Common myeloid progenitor, CD34-positive (primary cell): ENCODE results near the gene PDIA6.

Experiments used
- CTCF ChIA-PET: fragments of 350-600 bp; sonication (Branson Sonifier 250); formaldehyde crosslinking; loops from one replicate; lab custom pipeline; 2021; ENCODE audit warnings: antibody characterized with exemption; lab: Charles Lee
- POLR2A ChIA-PET: fragments of 350-600 bp; sonication (Branson Sonifier 250); formaldehyde crosslinking; loops from one replicate; lab custom pipeline; 2021; ENCODE audit warnings: antibody characterized with exemption; lab: Charles Lee
- DNase-seq, 3 donors: peaks; one replicate each; pipeline versions ENCODE4 v3.0.0 to v3.0.0-alpha.2; 2013
- H3K27ac ChIP-seq, 2 experiments: 1 replicate in 1 of 2; 2 replicates in 1 of 2; pipeline ENCODE4 v1.7.0; 2013; ENCODE audit warnings: inconsistent platforms in 2 of 2, low read length in 2 of 2, mild to moderate bottlenecking in 2 of 2, low read depth in 1 of 2, moderate library complexity in 1 of 2; ENCODE audit not compliant: severe bottlenecking in 2 of 2, insufficient read depth in 1 of 2, poor library complexity in 1 of 2
- H3K27me3 ChIP-seq, 5 experiments: replicated peaks in 2 of 5; 1 replicate in 3 of 5; 2 replicates in 2 of 5; pipeline versions ENCODE4 v1.6.1 to v1.7.0; 2013; ENCODE audit warnings: low read length in 4 of 5, mild to moderate bottlenecking in 2 of 5, moderate library complexity in 2 of 5, inconsistent platforms in 1 of 5; ENCODE audit not compliant: insufficient read depth in 5 of 5, control insufficient read depth in 4 of 5
- H3K36me3 ChIP-seq, 4 experiments: 1 replicate in 2 of 4; 2 replicates in 2 of 4; pipeline versions ENCODE4 v1.6.1 to v1.7.0; 2013; ENCODE audit warnings: low read length in 3 of 4, control low read depth in 1 of 4, mild to moderate bottlenecking in 1 of 4; ENCODE audit not compliant: control insufficient read depth in 4 of 4, insufficient read depth in 4 of 4
- H3K4me1 ChIP-seq, 4 experiments: 1 replicate in 3 of 4; 2 replicates in 1 of 4; pipeline versions ENCODE4 v1.6.1 to v1.7.1; 2013; ENCODE audit warnings: low read length in 3 of 4, mild to moderate bottlenecking in 3 of 4, control low read depth in 1 of 4, inconsistent platforms in 1 of 4, moderate library complexity in 1 of 4; ENCODE audit not compliant: control insufficient read depth in 4 of 4, insufficient read depth in 4 of 4; ENCODE audit errors: control extremely low read depth in 1 of 4
- H3K4me3 ChIP-seq, 7 experiments: 1 replicate in 4 of 7; 2 replicates in 3 of 7; pipeline versions ENCODE4 v1.5.1 to v1.7.0; 2013; ENCODE audit warnings: mild to moderate bottlenecking in 7 of 7, low read length in 6 of 7, moderate library complexity in 6 of 7, inconsistent platforms in 2 of 7, low read depth in 2 of 7, control low read depth in 1 of 7; ENCODE audit not compliant: insufficient read depth in 4 of 7, control insufficient read depth in 1 of 7; ENCODE audit errors: extremely low read depth in 1 of 7
- H3K9me3 ChIP-seq, 5 experiments: 1 replicate in 4 of 5; 2 replicates in 1 of 5; pipeline versions ENCODE4 v1.6.1 to v1.7.1; 2013; ENCODE audit warnings: low read length in 4 of 5, mild to moderate bottlenecking in 2 of 5, inconsistent platforms in 1 of 5, low read depth in 1 of 5, moderate library complexity in 1 of 5; ENCODE audit not compliant: control insufficient read depth in 4 of 5, insufficient read depth in 2 of 5; ENCODE audit errors: control extremely low read depth in 1 of 5
- WGBS: methylation state at CpG from one replicate; pipeline ENCODE4 v1.1.5; 2013; ENCODE audit not compliant: insufficient coverage; 5-methylcytosine and 5-hydroxymethylcytosine counted together

The PDIA6 gene

DNA sequence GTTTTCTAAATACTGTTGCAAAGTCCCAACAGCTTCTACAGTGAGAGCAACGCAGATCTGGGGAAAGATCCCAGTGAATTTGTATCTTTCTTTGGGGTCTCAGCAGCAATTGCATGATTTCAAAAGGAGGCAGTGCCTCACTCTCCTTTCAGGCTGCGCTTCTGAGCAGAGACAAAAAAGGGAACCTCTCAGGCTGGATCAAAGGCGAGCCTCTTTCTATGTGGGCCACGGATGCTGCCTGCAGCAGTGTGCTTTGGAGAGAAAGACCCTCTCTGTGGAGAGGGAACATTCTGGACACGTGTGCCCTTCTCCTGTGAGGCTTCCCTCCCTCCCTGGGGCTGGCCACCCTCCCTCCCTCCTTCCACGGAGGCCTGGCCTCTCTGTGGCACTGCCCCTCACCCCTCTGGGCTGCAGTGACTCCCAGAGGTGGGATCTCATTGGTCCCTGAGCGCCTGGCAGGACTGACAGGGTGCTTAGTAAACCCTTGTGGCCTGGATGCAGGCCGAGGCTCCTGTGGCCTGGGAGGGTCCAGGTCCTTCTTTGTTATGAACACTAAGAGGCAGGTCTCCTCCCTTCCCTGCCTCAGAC is 21.6 kb upstream of the PDIA6 start:
- ChIA-PET POLR2A (no interaction called here), CTCF (interaction anchor here (0.7 to 4.6 kb wide), 10 partner anchors 12 to 290 kb away, joined by 3 to 20 read pairs (median 4); no protein-coding TSS in a partner anchor)
- Histone ChIP-seq H3K9me3 (no peaks in the 10 kb centered on the region), H3K4me1 (peaks cover 0 to 10% (median 5%) of the 10 kb centered on the region in 4 experiments), H3K27me3 (peaks cover 0 to 50% (median 9%) of the 10 kb centered on the region in 5 experiments), H3K36me3 (no peaks in the 10 kb centered on the region), H3K27ac (no peak overlapping the region), H3K4me3 (no peak overlapping the region)
- DNase-seq, result peak in 2 of 3 donors; percentile 40 to 44
- WGBS, result 81% methylated on average over 4 of the region's 8 CpGs

DNA sequence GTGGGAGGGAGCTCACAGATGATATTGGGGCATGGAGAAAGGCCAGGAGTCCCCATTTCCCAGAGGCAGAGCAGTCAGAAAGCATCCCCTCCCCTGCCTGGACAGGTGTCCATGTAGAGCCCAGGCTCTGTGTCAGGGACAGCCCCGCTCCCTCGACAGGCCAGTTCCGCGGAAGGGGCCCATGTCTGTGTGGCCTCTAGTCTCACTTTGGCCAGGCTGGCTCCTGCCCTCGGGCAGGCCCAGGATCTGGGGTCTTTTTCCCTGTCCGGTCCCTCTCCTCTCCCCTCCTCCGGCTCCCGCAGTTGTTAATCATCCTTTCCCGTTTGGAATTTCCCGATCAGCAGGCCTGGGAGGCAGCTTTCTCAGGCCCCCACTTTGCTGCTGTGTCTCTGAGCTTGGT is 20.4 kb upstream of the PDIA6 start:
- Histone ChIP-seq H3K27ac (no peak overlapping the region), H3K36me3 (no peaks in the 10 kb centered on the region), H3K4me1 (peaks cover 0 to 10% (median 5%) of the 10 kb centered on the region in 4 experiments), H3K27me3 (peaks cover 0 to 42% (median 9%) of the 10 kb centered on the region in 5 experiments), H3K9me3 (no peaks in the 10 kb centered on the region), H3K4me3 (no peak overlapping the region)
- ChIA-PET CTCF (interaction anchor here (0.6 to 5.5 kb wide), 28 partner anchors 9 to 749 kb away, joined by 3 to 31 read pairs (median 4); partner anchors contain the start of genes KCNF1 and PDIA6), POLR2A (interaction anchor here (0.9 kb wide), 1 partner anchor 74 kb away, joined by 3 read pairs; no protein-coding TSS in a partner anchor)
- 88% methylated on average over 10 of the region's 10 CpGs for WGBS
- DNase-seq, result no peak

DNA sequence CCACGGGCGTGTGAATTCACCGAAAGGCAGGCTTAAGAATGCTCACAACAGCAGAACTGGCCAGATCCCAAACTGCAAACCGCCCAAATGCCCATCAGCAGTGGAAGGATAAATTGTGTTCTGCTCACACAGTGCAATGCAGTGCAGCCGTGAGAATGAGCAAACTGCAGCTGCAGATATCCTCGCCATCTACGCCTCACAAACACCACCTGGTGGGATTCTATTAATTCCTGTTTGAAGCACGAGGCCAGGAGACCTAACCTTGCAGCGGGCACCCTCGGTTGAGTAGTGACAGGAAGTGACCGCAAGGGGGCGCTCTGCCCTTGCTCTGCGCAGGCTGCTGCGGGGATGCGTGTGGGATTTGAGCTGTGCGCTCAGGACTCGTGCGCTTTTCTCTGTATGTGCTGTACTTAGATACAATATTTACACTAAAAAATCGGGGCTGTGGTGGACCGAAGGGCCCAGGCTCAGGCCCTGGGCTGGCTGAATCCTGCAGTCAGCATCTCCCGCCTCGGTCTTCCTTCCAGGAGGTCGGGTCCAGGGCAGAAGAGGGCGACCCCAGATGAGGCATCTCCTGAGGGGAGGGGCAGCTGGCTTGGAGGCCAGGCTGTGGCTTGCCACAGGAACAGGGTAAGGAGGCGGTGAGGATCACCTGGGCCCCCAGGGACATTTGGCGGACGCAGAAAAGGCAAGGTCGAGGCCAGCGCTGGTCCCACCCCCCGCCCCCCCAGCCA is 19.8 kb upstream of the PDIA6 start:
- Histone ChIP-seq H3K36me3 (no peaks in the 10 kb centered on the region), H3K27ac (no peak overlapping the region), H3K27me3 (peaks cover 0 to 35% (median 9%) of the 10 kb centered on the region in 5 experiments), H3K9me3 (no peaks in the 10 kb centered on the region), H3K4me3 (no peak overlapping the region), H3K4me1 (peaks cover 0 to 10% (median 5%) of the 10 kb centered on the region in 4 experiments)
- ChIA-PET POLR2A (interaction anchor here (0.6 to 0.9 kb wide), 2 partner anchors 74 to 619 kb away, joined by 3 to 5 read pairs; no protein-coding TSS in a partner anchor), CTCF (interaction anchor here (0.6 to 5.5 kb wide), 28 partner anchors 9 to 750 kb away, joined by 3 to 31 read pairs (median 4); partner anchors contain the start of genes KCNF1 and PDIA6)
- peak; percentile 83 to 92 (median 90) for DNase-seq
- WGBS, result 20% methylated on average over 19 of the region's 30 CpGs

DNA sequence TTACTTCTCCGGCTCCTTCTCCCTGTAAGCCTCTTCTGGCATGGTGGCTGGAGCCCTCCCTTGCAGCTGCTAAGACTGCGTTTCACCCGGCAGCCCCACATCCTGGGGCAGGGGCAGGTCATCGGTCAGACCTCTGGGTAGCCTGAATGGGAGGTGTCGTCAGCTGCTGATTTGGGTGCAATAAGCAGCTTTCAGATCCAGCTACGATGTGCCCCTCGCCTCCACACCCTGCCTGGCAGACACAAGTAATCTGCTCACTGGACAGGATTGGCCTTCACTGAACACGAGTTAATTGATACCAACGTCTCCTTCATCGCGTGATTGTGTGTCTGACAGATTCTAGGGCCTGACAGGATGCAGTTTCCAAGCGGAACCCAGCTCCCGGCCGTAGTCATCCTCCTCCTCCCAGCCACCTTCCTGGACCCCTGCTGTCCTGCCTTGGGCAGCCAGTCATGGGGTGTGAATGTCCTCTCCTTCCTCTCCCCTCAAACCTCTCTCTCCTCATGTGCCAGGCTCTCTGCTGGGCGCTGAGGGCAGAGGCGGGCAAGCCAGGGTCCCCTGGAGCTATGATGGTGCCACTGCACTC is 18.9 kb upstream of the PDIA6 start:
- 72% methylated on average over 13 of the region's 16 CpGs for WGBS
- H3K4me1 ChIP-seq, result peaks cover 0 to 10% (median 5%) of the 10 kb centered on the region in 4 experiments
- no peak overlapping the region for H3K27ac ChIP-seq
- H3K27me3 ChIP-seq, result peaks cover 0 to 35% (median 9%) of the 10 kb centered on the region in 5 experiments
- CTCF ChIA-PET, result interaction anchor here (0.6 to 5.5 kb wide), 20 partner anchors 8 to 751 kb away, joined by 3 to 31 read pairs (median 5); partner anchors contain the start of gene KCNF1
- no peaks in the 10 kb centered on the region for H3K9me3 ChIP-seq
- H3K36me3 ChIP-seq, result no peaks in the 10 kb centered on the region
- no peak overlapping the region for H3K4me3 ChIP-seq
- POLR2A ChIA-PET, result interaction anchor here (0.6 to 0.7 kb wide), 2 partner anchors 19 to 618 kb away, joined by 3 to 5 read pairs; partner anchors contain the start of gene PDIA6
- no peak for DNase-seq

DNA sequence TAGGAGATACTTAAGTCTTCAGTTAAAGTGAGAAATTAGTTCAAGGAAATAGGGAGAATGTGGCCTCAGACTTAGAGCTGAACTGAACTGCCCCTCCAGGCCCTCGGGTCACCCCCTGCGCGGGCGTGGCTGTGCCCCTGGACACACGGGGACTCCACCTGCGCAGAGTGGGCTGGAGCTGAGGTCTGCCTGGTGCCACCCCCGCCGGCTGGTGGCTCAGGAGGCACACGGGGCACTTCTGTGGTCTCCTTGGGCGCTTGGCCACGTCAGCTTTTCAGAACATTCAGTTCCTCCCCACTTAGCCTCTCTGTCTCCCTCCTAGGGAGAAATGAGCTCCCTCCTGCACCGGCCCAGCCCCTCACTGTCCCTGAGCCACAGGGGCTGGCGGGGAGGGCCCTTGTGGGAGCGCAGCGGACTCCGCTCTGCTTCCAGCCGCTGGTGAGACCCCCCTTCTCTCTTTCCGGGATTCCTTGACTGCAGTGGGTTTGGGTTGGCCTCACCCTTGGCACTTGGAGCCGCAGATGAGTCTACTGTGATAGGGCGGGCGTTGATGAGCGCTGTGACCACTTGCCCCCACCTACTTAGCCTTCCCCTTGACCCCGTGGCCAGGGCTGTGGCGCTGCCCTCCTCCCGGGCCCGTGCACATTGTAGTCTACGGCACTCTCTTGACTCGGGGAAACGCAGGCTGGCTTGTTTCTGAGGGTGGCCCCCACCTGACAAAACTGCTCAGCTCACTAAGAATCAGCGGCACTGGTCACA is 18.2 kb upstream of the PDIA6 start:
- DNase-seq, result no peak
- Histone ChIP-seq H3K4me3 (no peak overlapping the region), H3K9me3 (peaks cover 0 to under 1% (median 0%) of the 10 kb centered on the region in 5 experiments), H3K36me3 (no peaks in the 10 kb centered on the region), H3K27ac (no peak overlapping the region), H3K4me1 (peaks cover 0 to 10% (median 5%) of the 10 kb centered on the region in 4 experiments), H3K27me3 (peaks cover 0 to 35% (median 9%) of the 10 kb centered on the region in 5 experiments)
- WGBS, result 84% methylated on average over 30 of the region's 30 CpGs
- ChIA-PET CTCF (interaction anchor here (0.6 to 5.5 kb wide), 14 partner anchors 8 to 374 kb away, joined by 3 to 31 read pairs (median 5); a partner anchor contains a TSS), POLR2A (interaction anchor here (0.7 kb wide), 1 partner anchor 18 kb away, joined by 3 read pairs; the partner anchor contains the start of gene PDIA6)

DNA sequence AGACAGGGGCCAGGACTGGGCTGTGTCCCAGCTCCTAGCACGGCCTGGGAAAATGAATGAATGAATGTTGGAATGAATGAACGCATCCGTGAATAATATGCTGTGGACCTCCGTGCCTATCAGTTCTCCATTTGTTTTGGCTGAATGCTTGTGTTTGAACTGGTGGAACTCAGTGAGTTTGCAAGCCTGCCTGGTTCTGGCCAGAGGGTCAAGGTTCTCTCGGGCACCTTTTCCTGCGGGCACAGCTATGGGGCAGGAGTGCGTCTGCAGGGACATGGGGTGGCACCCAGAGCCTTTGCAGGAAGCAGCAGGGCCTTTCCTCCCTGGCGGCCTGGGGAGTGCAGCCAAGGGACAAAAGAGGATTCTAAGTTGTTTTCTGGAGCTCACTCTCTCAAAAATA is 17.6 kb upstream of the PDIA6 start:
- Histone ChIP-seq H3K4me3 (no peak overlapping the region), H3K4me1 (peaks cover 0 to 6% (median 4%) of the 10 kb centered on the region in 4 experiments), H3K27ac (no peak overlapping the region), H3K36me3 (no peaks in the 10 kb centered on the region), H3K27me3 (peaks cover 0 to 35% (median 9%) of the 10 kb centered on the region in 5 experiments), H3K9me3 (peaks cover 0 to 2% (median 0%) of the 10 kb centered on the region in 5 experiments)
- DNase-seq, result no peak
- ChIA-PET POLR2A (no interaction called here), CTCF (interaction anchor here (0.7 to 5.5 kb wide), 10 partner anchors 9 to 395 kb away, joined by 3 to 31 read pairs (median 7); a partner anchor contains a TSS)
- 94% methylated on average over 6 of the region's 8 CpGs for WGBS
